Prostate gland (tissue), 2 donors: Measurements from ENCODE around the gene AGBL5. TPM values are rescaled to one million over a fixed set of nuclear protein-coding genes. Genes with fewer than 3 reads are reported as not detected.

Experiments
- DNase-seq: peaks from one replicate; pipeline ENCODE4 v3.0.0-alpha.2; 2019; ENCODE audit warnings: low spot score
- H3K27ac ChIP-seq, 2 donors: fragments of 200-600 bp; sonication (generic); 2 replicates each; pipeline ENCODE4 v1.5.1; 2017 to 2019
- H3K27me3 ChIP-seq: fragments of 200-600 bp; sonication (generic); replicated peaks from 2 replicates; pipeline ENCODE4 v1.5.1; 2019; ENCODE audit not compliant: insufficient read depth
- H3K36me3 ChIP-seq, 2 donors: fragments of 200-600 bp; sonication (generic); 1 replicate in 1 of 2; 2 replicates in 1 of 2; pipeline versions ENCODE4 v1.5.1 to v1.8.1; 2017 to 2019
- H3K4me1 ChIP-seq: fragments of 200-600 bp; sonication (generic); replicated peaks from 2 replicates; pipeline ENCODE4 v1.5.1; 2019
- H3K4me3 ChIP-seq, 2 donors: fragments of 200-600 bp; sonication (generic); 2 replicates each; pipeline ENCODE4 v1.5.1; 2017 to 2019
- H3K9me3 ChIP-seq: fragments of 200-600 bp; sonication (generic); 2 replicates; pipeline ENCODE4 v1.5.1; 2017
- POLR2A ChIP-seq: fragments of 450-650 bp; IDR thresholded peaks from one replicate; pipeline ENCODE4 v1.6.1; 2016; ENCODE audit warnings: antibody characterized with exemption, mild to moderate bottlenecking
- POLR2AphosphoS5 ChIP-seq: sonication (generic); formaldehyde crosslinking; IDR thresholded peaks from one replicate; pipeline ENCODE4 v1.6.1; 2017; ENCODE audit warnings: antibody characterized with exemption
- WGBS: methylation state at CpG from one replicate; pipeline ENCODE4 v1.1.5; 2018; 5-methylcytosine and 5-hydroxymethylcytosine counted together
- intact Hi-C: fragments of 100-400 bp; cut with DNase I; formaldehyde crosslinking; loops from one replicate; pipeline ENCODE4 v1.14.2; 2022
- total RNA-seq, 2 donors: library from RNA; depleted of rRNA; stranded (reverse); fragments of >200 nt; gene quantifications; one replicate each; pipeline ENCODE4 v1.1.0, GENCODE V29; 2016
- TF ChIP-seq, protein P1 (sequence below), 4 experiments: fragments of 200-600 bp in 2 of 4; fragments of 450-650 bp in 2 of 4; sonication (generic) in 2 of 4; IDR thresholded peaks; 1 replicate in 3 of 4; 2 replicates in 1 of 4; pipeline ENCODE4 v1.5.1; 2016 to 2019; ENCODE audit warnings: antibody characterized with exemption in 4 of 4, mild to moderate bottlenecking in 2 of 4, moderate library complexity in 2 of 4

The AGBL5 gene
- total RNA-seq, 2 donors from 2014 or later, result 31.9 to 87.1 TPM

DNA sequence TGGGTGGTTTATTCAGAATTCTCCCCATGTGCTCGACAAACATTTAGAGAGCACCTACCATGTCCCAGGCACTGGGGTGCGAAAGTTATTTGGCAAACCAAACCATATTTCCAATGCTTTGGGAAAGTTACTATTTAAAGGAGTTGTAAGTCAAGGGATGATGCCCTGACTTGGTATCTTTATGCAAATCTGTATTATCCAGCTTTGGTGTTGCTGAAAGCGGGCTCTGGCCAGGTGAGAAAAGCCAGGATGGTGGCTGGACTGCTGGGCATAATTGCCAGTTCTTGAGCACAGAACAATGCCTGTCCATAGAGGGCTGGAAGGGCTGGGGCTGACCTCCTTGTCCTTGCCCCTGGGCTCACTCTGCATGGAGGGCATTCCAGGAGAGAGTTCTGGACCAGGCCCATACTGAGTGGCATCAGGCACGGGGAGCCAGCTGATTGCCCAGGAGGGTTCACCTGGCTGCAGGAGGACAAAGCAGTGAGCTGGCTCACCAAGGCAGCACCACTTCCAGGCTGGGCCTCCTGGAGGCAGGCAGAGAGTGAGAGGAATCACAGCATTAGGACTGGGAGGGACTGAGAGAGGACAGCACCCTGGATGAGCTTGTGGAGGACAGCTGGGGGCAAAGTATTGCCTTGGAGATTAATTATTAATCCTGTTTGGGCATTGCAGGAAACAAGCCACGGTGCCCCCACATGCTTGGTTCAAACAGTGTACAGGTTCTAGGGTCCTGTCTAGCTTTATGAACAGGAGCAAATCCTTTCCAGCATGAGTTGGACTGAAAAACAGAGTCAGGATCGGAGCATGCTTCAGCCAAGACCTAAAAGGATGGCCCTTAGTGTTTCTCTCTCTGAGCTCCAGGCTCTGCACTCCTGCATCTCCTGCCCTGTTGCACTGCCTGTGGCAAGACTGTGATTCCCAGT, 42.2 kb downstream of the AGBL5 start:
- intact Hi-C loops, result no loop called here
- Histone ChIP-seq H3K4me1 (peaks cover 3% of the 10 kb centered on the region), H3K36me3 (no peaks in the 10 kb centered on the region), H3K9me3 (no peaks in the 10 kb centered on the region), H3K27ac (no peak overlapping the region), H3K27me3 (no peaks in the 10 kb centered on the region), H3K4me3 (no peak overlapping the region)
- WGBS, result 88% methylated on average over 6 of the region's 6 CpGs
- DNase-seq, result no peak
- TF ChIP-seq, protein P1, sequence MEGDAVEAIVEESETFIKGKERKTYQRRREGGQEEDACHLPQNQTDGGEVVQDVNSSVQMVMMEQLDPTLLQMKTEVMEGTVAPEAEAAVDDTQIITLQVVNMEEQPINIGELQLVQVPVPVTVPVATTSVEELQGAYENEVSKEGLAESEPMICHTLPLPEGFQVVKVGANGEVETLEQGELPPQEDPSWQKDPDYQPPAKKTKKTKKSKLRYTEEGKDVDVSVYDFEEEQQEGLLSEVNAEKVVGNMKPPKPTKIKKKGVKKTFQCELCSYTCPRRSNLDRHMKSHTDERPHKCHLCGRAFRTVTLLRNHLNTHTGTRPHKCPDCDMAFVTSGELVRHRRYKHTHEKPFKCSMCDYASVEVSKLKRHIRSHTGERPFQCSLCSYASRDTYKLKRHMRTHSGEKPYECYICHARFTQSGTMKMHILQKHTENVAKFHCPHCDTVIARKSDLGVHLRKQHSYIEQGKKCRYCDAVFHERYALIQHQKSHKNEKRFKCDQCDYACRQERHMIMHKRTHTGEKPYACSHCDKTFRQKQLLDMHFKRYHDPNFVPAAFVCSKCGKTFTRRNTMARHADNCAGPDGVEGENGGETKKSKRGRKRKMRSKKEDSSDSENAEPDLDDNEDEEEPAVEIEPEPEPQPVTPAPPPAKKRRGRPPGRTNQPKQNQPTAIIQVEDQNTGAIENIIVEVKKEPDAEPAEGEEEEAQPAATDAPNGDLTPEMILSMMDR (IDR thresholded peaks at IDR 0.05), result no peak

DNA sequence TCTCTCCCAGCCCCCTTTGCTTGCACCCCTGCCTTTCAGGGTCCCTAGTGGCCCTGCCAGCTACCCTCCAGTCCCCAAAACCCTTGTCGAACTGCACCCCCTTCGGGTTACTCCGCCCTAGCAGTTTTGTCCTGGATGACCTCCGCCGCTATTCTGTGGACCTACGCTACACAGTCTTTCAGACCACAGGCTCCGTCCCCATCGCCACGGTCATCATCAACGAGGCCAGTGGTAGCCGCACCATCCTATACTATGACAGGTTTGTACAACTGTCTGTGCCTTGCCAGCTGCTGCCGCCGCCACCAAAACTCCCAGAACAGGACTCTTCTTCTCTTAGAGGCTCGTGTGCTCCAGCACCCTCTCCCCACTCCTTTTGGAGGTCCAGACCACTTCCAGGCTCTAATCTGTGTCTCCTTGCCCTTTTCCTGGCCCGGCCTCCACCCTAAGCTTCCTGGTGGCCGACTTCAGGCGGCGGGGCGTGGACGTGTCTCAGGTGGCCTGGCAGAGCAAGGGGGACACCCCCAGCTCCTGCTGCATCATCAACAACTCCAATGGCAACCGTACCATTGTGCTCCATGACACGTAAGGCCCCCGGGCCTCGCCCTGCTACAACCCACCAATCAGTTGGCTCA, 43.0 kb downstream of the AGBL5 start:
- Histone ChIP-seq H3K27ac (no peak overlapping the region), H3K36me3 (no peaks in the 10 kb centered on the region), H3K9me3 (no peaks in the 10 kb centered on the region), H3K27me3 (no peaks in the 10 kb centered on the region), H3K4me1 (peaks cover 3% of the 10 kb centered on the region), H3K4me3 (no peak overlapping the region)
- TF ChIP-seq, protein P1 (IDR thresholded peaks at IDR 0.05), result no peak
- no peak for TF ChIP-seq POLR2AphosphoS5
- TF ChIP-seq POLR2A, result no peak
- no peak for DNase-seq
- WGBS, result 91% methylated on average over 24 of the region's 24 CpGs
- intact Hi-C loops, result no loop called here

DNA sequence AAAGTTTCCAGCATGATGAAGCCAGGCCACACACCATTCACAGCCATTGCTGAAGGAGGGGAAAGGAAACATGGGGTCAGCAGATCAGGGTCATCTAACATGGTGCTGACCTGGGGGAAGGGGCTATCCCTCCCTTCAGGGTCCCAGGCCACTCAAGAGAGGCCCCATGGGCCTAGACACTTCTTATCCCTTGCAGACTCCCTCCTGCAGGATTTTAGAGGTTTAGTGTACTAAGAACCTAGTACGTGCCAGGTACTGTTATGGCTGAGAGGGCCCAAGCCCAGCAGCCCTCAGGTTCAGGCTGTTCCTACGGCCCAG, 43.9 kb downstream of the AGBL5 start:
- WGBS, result 96% methylated on average over 2 of the region's 2 CpGs

DNA sequence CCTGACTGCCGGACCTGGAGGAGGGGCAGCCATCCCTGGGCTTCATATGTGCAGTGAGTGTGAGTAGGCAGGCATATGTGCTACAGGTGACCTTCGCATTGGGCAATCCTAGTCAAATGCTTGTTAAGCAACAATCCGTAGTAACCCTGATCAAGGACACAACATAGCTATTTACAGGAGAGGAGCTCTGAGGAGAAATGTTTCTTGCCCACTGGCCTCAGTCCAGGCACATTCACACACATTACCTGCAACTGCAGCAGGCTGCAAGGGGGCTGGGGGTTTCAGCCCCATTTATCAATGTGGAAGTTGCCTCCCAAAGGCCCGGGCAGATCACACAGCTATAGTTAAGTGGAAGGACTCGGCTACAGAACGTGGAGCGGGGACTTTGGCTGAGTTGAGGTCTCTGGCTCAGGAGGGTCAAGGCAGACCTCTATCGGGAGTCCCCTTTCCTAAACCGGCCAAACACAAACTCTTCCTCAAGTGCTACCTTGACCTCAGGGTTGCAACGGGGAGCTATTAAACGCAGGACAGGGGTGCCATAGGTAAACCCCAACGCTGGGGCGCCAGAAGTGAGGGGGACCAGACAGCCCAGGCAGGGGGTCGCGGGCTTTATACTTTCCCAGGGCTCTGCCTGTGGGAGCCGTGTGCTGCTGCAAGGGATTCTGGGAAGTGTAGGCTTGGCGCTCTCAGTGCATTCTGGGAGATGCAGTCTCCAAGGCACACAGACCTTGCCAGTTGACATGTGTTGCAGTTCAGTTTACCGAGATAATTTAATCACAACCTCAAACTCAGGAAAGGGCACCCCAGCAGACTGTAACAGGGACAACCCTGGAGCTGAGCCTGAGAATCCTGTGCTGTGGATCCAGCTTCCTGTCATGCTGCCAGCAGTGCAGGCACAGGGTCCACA, 44.5 kb downstream of the AGBL5 start:
- 31% methylated on average over 18 of the region's 18 CpGs for WGBS
- peaks cover 3% of the 10 kb centered on the region for H3K4me1 ChIP-seq
- no peaks in the 10 kb centered on the region for H3K9me3 ChIP-seq
- H3K27me3 ChIP-seq, result no peaks in the 10 kb centered on the region
- no peak overlapping the region for H3K27ac ChIP-seq
- intact Hi-C loops, result loop anchor here (5.0 kb wide), 1 partner anchor 186 kb away; the partner anchor contains the start of gene TRIM54
- TF ChIP-seq, protein P1 (IDR thresholded peaks at IDR 0.05), result no peak
- TF ChIP-seq POLR2A, result no peak
- peak; percentile 72 for TF ChIP-seq POLR2AphosphoS5
- peak; percentile 38 for DNase-seq
- H3K4me3 ChIP-seq, result no peak overlapping the region
- H3K36me3 ChIP-seq, result no peaks in the 10 kb centered on the region

More for the DNA sequence above, 43.9 kb downstream of the AGBL5 start:
- peaks cover 3% of the 10 kb centered on the region for H3K4me1 ChIP-seq
- no peaks in the 10 kb centered on the region for H3K27me3 ChIP-seq
- no peaks in the 10 kb centered on the region for H3K9me3 ChIP-seq
- TF ChIP-seq, protein P1 (IDR thresholded peaks at IDR 0.05), result no peak
- TF ChIP-seq POLR2AphosphoS5 (no peak), POLR2A (no peak)
- intact Hi-C loops, result loop anchor here (5.0 kb wide), 1 partner anchor 187 kb away; the partner anchor contains the start of gene TRIM54
- DNase-seq, result no peak
- no peak overlapping the region for H3K4me3 ChIP-seq
- no peak overlapping the region for H3K27ac ChIP-seq
- no peaks in the 10 kb centered on the region for H3K36me3 ChIP-seq
